ENCODE results near the gene RGS1. TPM values are rescaled to one million over a fixed set of nuclear protein-coding genes. Genes with fewer than 3 reads are reported as not detected.

Gene RGS1
- total RNA-seq, 1 experiment from 2014 or later, result not detected

DNA sequence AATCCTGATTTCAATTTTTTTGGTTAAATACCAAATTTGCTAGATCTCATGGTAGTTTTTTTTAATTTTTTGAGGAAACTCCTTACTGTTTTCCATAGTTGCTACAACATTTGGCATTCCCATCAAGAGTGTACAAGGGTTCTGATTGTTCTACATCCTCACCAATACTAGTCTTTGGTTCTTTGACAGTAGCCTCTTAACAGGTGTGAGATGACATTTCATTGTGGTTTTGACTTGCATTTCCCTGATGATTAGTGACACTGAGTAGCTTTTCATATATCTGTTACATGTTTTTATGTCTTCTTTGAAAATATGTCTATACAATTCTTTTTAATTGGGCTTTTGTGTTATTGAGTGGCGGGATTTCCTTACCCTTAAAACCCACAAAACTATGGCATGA, 39.5 kb downstream of the RGS1 start:
- TF ChIP-seq POLR2AphosphoS5 (IDR thresholded peaks at IDR 0.05; ENCODE audit: low read depth, low read length) (no peak), EZH2phosphoT487 (IDR thresholded peaks at IDR 0.05; ENCODE audit: borderline replicate concordance) (no peak), ATF3 (IDR thresholded peaks at IDR 0.05) (no peak), ZNF274 (IDR thresholded peaks at IDR 0.05; ENCODE audit: low read depth, low read length) (no peak), TCF7L2 (IDR thresholded peaks at IDR 0.05; ENCODE audit: borderline replicate concordance, extremely low read depth, insufficient read depth, insufficient read length) (no peak), CTCF (IDR thresholded peaks at IDR 0.05 in 2 of 3, conservative IDR thresholded peaks at IDR 0.05 in 1 of 3; ENCODE audit: borderline replicate concordance in 1 of 3, insufficient read depth in 1 of 3, low read depth in 2 of 3, low read length in 2 of 3) (no peak), YY1 (IDR thresholded peaks at IDR 0.05; ENCODE audit: extremely low read depth, insufficient replicate concordance, low read depth, low read length) (no peak), CEBPB (IDR thresholded peaks at IDR 0.05; ENCODE audit: low read depth) (no peak), ELF1 (IDR thresholded peaks at IDR 0.05; ENCODE audit: borderline replicate concordance, low read depth) (no peak), RAD21 (IDR thresholded peaks at IDR 0.05; ENCODE audit: low read depth) (no peak)
- TF ChIP-seq, protein P1, sequence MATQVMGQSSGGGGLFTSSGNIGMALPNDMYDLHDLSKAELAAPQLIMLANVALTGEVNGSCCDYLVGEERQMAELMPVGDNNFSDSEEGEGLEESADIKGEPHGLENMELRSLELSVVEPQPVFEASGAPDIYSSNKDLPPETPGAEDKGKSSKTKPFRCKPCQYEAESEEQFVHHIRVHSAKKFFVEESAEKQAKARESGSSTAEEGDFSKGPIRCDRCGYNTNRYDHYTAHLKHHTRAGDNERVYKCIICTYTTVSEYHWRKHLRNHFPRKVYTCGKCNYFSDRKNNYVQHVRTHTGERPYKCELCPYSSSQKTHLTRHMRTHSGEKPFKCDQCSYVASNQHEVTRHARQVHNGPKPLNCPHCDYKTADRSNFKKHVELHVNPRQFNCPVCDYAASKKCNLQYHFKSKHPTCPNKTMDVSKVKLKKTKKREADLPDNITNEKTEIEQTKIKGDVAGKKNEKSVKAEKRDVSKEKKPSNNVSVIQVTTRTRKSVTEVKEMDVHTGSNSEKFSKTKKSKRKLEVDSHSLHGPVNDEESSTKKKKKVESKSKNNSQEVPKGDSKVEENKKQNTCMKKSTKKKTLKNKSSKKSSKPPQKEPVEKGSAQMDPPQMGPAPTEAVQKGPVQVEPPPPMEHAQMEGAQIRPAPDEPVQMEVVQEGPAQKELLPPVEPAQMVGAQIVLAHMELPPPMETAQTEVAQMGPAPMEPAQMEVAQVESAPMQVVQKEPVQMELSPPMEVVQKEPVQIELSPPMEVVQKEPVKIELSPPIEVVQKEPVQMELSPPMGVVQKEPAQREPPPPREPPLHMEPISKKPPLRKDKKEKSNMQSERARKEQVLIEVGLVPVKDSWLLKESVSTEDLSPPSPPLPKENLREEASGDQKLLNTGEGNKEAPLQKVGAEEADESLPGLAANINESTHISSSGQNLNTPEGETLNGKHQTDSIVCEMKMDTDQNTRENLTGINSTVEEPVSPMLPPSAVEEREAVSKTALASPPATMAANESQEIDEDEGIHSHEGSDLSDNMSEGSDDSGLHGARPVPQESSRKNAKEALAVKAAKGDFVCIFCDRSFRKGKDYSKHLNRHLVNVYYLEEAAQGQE (IDR thresholded peaks at IDR 0.05; ENCODE audit: low read depth), result no peak
- Histone ChIP-seq H3K4me1 (ENCODE audit: control insufficient read depth in 1 of 2, insufficient read depth in 2 of 2, low read length in 2 of 2) (peaks cover 0 to 4% of the 10 kb centered on the region in 2 experiments; a peak in 1 of 4 replicates), H3K79me2 (ENCODE audit: insufficient read depth, low read length) (no peaks in the 10 kb centered on the region), H3K9me3 (ENCODE audit: control insufficient read depth in 1 of 2, insufficient read depth in 1 of 2, low read depth in 1 of 2, low read length in 2 of 2) (no peaks in the 10 kb centered on the region), H4K20me1 (ENCODE audit: insufficient read depth) (no peaks in the 10 kb centered on the region), H3K27me3 (ENCODE audit: insufficient read depth, low read length) (no peaks in the 10 kb centered on the region), H3K9me2 (ENCODE audit: insufficient read depth) (no peaks in the 10 kb centered on the region; the same call in 1 of the 2 replicates), H3K36me3 (ENCODE audit: control insufficient read depth in 1 of 2, insufficient read depth in 2 of 2, low read length in 2 of 2) (no peaks in the 10 kb centered on the region), H3K4me2 (ENCODE audit: low read length) (no peak overlapping the region), H3K4me3 (replicated peaks in 1 of 2; ENCODE audit: low read depth in 1 of 2, low read length in 2 of 2) (no peak overlapping the region), H2AFZ (ENCODE audit: low read depth, low read length, poor library complexity, severe bottlenecking) (peak overlapping the region; percentile 13), H3K27ac (ENCODE audit: low read depth, low read length) (no peak overlapping the region), H3K9ac (ENCODE audit: low read length) (no peak overlapping the region)
- DNase-seq (ENCODE audit: low read depth, low spot score) (no peak), ATAC-seq (no peak)
- no TSS peak for BruUV-seq (replicated peaks)
- intact Hi-C loops (cut with micrococcal nuclease), result loop anchor here (10.0 kb wide), 1 partner anchor 410 kb away; no protein-coding TSS in a partner anchor
- POLR2A ChIA-PET, result no interaction called here
- RAD21 ChIA-PET (ENCODE audit: low non-redundant PET in 1 of 2, low total read pairs in 2 of 2, uncharacterized antibody in 2 of 2, unreplicated experiment in 2 of 2), result no interaction called here
- CTCF ChIA-PET, result interaction anchor here (1.8 kb wide), 1 partner anchor 192 kb away, joined by 4 read pairs; no protein-coding TSS in a partner anchor

Data from HCT116 (cell line).